22Rv1 (cell line): Measurements from ENCODE around the gene PIAS1.

Experiments used
- CTCF ChIP-seq: fragments of 450-650 bp; IDR thresholded peaks from 2 replicates; pipeline ENCODE4 v1.5.1; 2017; ENCODE audit warnings: mild to moderate bottlenecking
- ZFX ChIP-seq: fragments of 450-650 bp; IDR thresholded peaks from 2 replicates; pipeline ENCODE4 v1.6.1; 2017; ENCODE audit warnings: antibody characterized with exemption, borderline replicate concordance

- TF ChIP-seq CTCF (no peak), ZFX (no peak)
Observed at GRCh38 chr15:68232937-68233336, 178.8 kb downstream of the PIAS1 start.
